ENCODE data around the gene SPOP.

DNA sequence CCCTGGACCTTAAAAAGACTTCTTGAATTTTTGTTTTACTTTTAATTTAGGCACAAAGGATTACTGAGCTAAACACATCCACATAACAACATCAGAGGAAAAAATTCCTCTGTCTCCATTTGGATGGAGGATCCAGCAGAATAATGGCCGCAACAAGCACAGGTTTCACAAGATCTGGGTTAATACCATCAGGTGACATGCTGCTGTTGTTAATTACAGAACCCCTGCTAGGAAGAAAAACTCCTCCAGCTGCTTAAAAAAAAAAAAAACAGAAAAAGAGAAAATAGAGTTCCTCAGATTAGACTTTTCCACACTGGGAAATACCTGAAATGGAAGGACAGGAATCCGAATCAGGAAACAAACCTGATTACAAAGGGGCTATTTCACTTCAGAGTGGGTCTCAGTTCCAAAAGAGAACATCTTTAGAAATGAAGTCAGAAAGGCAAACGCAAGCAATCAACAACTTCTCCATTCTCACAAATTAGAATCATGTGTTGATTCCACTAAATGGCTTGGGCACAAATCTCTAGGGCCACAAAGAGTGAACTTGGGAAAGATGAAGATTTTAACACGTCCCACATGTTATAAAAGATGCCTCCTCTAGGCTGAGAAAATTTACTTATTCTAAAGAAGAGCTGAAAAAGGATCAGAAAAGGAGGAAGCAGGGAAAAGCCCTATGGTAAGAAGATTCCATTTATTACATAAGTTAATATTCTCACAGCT lies 44.0 kb downstream of the SPOP start:
- TF ChIP-seq, protein P1, sequence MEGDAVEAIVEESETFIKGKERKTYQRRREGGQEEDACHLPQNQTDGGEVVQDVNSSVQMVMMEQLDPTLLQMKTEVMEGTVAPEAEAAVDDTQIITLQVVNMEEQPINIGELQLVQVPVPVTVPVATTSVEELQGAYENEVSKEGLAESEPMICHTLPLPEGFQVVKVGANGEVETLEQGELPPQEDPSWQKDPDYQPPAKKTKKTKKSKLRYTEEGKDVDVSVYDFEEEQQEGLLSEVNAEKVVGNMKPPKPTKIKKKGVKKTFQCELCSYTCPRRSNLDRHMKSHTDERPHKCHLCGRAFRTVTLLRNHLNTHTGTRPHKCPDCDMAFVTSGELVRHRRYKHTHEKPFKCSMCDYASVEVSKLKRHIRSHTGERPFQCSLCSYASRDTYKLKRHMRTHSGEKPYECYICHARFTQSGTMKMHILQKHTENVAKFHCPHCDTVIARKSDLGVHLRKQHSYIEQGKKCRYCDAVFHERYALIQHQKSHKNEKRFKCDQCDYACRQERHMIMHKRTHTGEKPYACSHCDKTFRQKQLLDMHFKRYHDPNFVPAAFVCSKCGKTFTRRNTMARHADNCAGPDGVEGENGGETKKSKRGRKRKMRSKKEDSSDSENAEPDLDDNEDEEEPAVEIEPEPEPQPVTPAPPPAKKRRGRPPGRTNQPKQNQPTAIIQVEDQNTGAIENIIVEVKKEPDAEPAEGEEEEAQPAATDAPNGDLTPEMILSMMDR (IDR thresholded peaks at IDR 0.05) = no peak
- TF ChIP-seq POLR2A (IDR thresholded peaks at IDR 0.05) (no peak), EP300 (IDR thresholded peaks at IDR 0.05) (no peak)
